Measurements from ENCODE around the gene C1QTNF5.

DNA sequence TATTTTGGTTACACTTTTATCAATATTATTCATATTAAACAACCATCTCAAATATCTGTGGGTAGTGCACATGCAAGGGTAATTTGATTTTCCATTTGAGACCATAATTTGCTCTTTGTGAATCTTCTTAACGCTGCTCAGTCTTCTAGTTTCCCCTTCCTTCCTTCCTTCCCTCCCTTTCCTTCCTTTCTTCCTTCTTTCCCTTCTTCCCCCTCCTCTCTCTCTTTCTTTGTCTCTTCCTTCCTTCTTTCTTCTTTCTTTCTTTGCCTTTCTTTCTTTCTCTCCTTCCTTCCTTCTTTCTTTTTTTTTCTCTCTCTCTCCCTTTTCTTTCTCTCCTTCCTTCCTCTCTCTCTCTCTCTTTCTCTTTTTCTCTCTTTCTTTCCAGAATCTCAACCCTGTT lies 10.4 kb downstream of the C1QTNF5 start:
- TF ChIP-seq, protein P1, sequence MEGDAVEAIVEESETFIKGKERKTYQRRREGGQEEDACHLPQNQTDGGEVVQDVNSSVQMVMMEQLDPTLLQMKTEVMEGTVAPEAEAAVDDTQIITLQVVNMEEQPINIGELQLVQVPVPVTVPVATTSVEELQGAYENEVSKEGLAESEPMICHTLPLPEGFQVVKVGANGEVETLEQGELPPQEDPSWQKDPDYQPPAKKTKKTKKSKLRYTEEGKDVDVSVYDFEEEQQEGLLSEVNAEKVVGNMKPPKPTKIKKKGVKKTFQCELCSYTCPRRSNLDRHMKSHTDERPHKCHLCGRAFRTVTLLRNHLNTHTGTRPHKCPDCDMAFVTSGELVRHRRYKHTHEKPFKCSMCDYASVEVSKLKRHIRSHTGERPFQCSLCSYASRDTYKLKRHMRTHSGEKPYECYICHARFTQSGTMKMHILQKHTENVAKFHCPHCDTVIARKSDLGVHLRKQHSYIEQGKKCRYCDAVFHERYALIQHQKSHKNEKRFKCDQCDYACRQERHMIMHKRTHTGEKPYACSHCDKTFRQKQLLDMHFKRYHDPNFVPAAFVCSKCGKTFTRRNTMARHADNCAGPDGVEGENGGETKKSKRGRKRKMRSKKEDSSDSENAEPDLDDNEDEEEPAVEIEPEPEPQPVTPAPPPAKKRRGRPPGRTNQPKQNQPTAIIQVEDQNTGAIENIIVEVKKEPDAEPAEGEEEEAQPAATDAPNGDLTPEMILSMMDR (IDR thresholded peaks at IDR 0.05): no peak
- TF ChIP-seq ZFX (IDR thresholded peaks at IDR 0.05; ENCODE audit: borderline replicate concordance): no peak
